ENCODE data around the gene NIP7.

NIP7 gene

DNA sequence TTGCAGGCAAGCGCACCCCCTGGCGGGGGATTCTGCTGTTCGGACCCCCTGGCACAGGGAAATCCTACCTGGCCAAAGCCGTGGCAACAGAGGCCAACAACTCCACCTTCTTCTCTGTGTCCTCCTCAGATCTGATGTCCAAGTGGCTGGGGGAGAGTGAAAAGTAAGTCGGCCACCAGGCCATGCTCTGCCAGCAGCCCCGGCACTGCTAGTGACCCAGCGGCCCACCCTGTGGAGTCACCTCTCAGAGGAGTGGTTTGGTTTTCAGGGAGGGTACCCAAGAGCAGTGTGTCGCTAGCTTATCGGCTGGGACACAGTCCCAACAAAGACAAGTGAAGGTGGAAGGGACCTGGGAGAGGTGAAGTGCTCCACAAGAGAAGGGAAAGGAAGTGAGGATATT lies 20.2 kb upstream of the NIP7 start:
- no peak for DNase-seq

DNA sequence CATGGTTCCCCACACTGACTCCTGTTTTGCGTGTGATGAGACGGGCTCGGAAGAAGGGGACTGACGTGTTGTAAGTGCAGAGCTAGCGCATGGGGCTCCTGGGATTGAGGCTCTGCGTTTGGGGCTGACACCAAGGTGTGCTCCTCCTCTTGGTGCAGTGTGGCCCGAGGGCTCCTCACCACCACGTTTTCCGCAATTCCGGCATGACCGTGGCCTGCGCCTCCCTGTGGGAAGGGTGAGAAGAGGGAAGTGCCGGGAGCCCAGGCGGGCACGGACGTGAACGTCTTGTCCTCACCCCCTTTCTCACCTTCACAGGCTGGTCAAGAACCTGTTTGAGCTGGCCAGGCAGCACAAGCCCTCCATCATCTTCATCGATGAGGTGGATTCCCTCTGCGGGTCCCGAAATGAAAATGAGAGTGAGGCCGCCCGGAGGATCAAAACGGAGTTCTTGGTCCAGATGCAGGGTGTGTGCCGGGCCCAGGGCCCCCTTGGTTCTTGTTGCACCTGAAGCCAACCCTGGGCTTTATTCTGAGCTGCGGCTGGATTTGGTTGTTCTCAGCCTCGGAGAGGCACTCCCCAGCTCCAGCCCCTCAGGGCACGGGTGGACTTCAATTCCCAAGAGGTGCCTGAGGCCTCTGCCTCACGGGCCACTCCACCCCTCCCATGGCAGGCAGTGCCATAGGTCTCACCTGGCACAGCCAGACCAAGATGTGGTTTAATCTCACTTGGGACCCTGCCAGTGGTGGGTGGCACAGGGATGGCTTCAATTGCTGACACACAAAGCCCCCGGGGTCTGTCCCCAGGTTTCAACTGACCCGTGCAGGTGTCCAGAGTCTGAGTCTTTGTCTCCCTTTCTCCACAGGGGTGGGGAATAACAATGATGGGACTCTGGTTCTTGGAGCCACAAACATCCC lies 19.5 kb upstream of the NIP7 start:
- DNase-seq, result no peak

DNA sequence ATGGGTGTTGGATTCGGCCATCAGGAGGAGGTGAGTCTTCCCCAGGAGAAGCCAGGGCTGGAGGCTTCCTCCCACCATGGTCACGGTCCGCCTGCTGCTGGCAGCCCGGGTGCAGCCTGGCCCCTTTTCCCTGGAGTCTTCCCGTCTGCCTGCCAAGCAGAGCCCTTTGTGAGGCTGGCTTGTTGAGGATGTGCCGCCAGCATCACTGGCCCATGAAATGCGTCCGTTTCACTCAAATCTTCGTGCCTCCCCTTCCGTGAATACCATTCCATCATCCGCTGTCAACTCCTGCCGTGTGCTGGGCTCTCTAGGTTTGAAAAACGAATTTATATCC lies 18.9 kb upstream of the NIP7 start:
- no peak for DNase-seq

DNA sequence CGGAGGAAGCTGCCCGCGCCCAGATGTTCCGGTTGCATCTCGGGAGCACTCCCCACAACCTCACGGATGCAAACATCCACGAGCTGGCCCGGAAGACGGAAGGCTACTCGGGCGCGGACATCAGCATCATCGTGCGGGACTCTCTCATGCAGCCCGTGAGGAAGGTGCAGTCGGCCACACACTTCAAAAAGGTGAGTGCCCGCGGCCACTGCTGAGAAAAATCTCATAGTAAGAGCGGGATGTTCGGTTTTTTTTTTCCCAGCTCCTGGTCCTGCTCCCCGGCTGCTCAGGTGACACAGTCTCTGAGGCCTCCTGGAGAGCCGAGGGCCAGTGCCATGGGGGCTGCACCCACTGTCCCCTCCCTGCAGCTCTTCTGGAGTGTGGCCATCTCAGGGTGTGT lies 18.5 kb upstream of the NIP7 start:
- DNase-seq, result no peak

DNA sequence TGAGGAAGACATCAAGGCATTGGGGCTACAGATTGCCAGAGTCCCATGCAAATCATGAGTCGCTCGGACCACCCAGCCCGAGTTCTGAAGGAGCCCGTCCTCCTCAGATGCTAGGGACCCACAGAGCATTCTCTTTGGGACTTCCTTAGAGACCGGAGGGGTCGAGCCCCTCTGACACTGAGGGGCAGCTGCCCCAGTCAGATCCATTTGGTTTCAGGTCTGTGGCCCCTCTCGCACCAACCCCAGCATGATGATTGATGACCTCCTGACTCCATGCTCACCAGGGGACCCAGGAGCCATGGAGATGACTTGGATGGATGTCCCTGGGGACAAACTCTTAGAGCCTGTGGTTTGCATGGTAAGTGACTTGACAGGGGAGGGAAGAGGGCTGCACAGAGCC lies 17.2 kb upstream of the NIP7 start:
- DNase-seq, result no peak

DNA sequence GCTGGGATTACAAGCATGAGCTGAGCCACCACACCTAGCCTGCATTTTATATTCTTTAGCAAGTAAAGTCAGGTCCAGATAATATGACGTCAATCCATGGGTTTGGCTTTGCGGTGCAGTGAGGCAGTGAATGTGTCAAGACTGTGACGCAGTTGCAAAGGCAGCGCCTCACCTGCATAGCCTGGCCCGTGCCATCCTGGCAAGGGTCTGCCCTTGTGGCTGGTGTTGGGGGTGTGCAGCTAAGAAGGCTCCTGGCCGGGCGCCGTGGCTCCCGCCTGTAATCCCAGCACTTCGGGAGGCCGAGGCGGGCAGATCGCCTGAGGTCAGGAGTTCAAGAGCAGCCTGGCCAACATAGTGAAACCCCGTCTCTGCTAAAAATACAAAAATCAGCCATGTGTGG lies 16.2 kb upstream of the NIP7 start:
- no peak for DNase-seq

DNA sequence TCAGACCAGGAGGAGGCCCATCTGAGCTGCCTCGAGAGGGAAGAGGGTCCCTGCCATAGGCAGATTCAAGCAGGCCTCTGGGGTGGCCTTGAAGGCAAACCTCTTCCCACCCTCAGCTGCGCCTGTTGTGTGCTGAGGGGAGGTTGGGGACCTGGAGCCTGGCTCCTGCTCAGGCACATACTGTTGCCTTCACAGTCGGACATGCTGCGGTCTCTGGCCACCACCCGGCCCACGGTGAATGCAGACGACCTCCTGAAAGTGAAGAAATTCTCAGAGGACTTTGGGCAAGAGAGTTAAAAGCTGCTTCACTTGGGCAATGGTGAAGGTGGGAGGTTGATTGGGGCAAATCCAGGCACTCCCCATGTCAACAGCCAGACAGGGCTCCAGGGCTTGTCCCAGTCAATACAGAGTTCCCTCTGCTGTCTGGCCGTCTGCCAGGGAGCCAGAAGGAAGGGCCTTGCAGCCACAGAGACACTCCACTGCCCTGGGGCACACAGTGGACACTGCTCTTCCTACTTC lies 15.5 kb upstream of the NIP7 start:
- DNase-seq, result no peak

DNA sequence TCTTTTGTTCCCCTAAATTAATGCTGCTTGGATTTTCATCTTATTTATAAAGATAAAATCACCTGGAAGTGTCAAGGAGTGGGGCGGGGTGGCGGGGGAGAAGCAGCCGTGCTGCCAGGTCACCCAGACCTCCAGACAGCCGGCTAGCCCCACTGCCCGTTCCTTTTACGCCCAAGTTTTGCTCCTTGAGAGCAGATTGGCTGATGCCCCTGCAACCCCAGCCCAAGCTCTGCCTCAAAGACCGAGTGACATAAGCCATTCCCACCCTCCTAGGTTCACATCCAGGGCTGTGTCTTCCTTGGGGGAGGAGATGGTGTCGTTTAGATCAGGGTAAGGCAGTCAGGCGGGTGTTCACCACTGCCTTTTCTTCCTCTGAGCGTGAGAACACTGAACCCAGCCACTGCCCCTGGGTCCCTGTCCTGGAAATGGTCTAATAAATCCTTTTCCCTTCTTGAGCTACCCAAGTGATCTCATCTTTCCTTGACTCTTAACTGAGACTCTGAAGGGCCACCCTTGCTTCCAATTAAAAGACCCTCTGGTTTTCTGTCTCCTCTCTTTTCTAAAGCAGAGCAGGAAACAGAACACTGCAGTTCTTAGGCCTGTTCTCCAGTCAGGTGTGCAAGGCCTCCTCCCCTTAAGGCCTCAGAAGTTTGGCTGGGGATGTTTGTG lies 14.9 kb upstream of the NIP7 start:
- no peak for DNase-seq

DNA sequence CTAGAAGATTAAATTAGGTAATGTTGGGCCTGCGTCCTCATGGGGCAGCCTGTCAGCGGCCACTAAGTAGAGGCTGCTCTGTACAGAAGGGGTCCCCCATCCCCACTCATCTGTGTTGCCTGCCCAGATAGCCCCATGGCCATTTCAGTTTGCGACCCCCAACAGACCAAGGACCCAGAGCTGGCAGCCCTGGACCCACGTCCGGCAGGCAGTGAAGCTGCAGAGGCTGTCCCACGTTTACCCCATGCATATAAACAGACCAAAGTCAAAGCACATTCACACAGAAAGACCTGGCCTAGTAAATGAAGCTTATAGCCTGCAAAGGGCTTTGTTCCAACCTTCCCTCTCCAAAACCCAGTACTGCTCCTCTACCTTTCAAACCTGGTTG lies 13.8 kb upstream of the NIP7 start:
- DNase-seq, result no peak

DNA sequence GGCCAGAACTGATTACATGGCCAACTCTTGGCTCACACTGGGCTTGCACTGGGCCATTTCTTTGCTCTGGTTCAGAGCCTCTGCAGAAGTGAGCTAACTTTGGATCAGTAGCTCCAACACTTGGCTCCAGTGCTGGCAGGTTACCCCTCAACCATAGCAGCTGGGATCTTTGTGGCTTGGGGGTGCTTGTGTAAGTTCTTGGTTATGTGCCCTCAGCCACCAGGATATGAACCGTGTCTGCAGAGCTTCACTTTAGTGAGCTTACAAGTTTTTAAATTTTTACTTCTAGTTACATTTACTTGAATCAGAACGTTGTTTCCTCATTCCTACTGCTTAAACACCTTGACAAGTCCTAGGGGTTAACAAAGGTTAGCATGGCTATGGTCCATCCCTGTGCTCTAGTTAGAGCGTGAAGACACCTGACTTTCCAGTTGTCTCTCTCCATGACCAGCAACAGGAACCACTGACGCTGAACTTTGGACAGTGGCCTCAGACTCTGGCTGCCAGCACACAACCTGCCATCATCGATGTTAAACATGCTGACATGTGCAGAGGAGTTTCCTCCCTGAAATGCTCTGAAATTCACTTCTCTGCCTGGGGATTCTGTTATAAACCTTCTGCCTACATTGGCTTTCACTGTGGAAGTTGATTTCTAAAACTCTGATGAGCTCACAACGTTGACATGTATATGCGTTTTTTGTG lies 13.2 kb upstream of the NIP7 start:
- no peak for DNase-seq

DNA sequence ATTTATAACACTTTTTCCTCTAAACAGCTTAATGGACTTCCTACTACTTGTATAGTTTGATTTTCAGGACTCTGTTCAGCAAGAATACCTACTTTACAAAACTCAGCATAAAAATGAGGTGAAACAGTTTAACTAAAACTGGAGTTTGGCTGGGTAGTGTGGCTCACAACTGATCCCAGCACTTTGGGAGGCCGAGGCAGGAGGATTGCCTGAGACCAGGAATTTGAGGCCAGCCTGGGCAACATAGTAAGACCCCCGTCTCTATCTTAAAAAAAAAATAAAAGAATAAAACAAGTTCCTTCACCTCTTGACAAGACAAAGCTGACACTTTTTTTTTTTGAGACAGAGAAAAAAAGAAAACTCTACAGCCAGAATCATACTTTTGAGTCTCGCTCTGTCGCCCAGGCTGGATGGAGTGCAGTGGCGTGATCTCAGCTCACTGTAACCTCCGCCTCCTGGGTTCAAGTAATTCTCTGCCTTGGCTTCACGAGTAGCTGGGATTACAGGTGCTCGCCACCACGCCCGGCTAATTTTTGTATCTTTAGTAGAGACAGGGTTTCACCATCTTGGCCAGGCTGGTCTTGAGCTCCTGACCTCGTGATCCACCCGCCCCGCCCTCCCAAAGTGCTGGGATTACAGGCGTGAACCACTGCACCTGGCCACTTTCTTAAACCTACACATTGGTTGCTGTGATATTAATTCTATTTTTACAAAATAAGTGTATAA lies 11.8 kb upstream of the NIP7 start:
- DNase-seq, result no peak

DNA sequence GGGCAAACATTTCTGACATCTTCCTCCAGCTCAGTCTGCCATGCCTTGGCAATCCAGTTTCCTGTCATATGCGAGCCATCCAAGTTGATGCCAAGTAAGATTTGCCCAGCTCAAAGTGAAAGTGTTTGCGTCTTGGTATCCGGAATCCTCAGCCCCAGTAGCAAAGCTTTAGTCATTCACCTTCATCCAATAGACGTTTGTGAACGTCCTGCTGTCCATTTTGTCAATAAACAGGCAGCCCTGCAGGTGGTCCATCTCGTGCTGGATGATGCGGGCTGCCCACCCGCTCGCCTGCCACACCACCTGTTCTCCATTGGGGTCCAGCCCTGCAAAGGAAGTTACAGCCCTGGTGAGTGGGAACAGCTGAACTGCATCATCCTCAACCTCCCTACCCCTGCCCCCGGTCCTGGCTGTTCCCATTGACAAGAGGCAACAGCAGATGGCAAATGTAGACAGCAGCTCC lies 10.7 kb upstream of the NIP7 start:
- peak; percentile 34 for DNase-seq

DNA sequence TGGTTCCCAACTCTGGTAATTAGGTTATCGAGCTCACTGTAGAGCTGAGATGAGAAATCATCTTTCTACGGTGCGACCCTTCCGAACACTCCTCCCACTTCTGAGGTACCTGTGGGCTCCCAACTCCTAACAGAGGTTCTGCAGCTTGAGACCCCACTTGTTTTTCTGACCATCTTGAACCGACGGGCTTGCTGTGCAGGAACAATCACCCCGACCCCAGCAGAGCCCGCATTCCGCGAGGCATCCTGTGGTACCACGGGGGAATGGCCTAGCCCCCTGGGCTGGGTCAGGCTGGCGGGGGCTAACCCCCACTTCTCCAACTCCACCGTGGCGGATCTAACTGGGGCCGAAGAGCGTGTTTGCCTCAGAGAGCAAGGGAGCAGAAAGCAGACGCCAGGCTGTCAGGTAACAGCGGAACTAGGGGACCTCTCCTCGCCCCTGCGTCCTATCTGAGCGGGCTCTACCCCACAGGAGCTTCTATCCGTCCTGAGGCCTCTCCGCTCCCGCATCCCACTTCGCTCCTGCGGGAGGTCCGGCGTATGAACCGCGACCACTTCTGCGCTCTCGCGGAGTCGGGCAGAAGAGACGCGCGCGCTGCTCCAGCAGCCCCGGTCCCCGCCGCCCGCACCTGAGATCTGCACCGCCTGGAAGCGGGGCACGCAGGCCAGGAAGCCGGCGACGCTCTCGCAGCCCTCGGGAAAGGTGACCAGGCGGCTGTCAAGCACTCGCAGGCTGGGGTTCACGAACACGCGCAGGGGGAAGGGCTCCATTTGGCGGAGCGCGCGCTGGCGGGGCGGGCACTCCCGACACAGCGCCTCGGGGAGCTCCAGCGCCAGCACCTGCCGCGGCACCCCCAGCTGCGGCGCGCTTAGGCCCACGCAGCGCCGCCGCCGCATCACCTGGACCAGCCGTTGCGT lies 9.9 kb upstream of the NIP7 start:
- no peak for DNase-seq

DNA sequence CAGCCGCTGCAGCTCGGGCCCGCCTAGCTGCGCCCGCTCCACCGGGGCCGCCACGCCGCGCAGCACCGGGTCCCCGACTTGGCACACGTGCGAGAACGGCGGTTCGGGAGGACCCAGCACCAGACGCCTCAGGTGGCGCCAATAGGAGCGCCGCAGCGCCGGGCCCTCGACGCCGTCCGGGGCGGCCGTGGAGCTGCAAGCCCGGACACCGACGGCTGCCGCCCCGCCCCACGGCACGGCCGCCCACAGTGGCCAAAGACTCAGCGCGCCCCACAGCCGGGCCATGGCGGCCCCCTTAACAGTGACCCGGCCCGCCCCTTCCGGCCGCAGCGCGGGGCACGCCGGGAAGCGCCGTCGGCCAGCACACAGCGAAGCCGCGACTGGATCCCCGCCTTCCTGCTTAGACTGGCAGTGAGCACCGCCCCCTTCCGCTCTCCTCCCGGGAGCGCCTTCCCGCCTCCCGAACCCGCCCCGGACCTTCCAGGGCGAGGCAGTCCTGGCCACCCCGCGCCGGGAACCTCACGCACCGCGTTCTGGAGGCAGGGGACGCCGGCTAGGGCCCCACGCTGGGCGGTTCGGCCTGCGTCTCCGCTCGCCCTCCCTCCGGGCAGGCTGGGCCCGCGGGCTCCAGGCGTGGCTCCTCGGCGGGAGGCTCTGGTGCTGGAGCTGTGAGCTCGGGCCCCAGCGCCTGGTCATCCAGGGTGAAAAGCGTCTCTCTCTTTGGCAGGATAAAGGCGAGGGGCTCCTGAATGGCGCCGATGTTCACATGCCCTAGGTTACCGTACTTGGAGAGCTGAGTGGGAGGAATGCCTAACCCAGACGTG lies 9.1 kb upstream of the NIP7 start, which contains the start of gene PDF:
TSS of gene PDF (minus strand) at position 303 of the 824 bp plus-strand sequence. CDS start at position 285, 18 bp downstream.
- peak; percentile 95 for DNase-seq

DNA sequence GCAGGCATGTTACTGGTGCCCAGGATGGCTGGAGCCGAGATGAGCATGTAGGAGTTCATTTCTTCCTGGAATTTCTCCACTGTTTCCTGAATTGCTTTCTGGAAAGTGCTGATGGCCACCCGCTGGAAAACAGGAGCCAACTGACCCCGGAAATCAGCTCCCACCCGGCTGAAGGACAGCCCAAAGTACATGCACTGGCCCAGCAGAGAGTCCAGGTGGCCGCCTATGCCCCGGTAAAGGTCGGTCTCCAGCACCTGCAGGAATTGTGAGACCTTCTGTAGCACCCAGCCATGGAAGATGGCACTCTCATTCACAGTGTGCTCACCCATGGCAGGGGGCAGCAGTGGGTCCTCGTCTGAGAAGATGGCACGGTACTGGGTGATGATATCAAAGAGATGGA lies 4.9 kb upstream of the NIP7 start:
- no peak for DNase-seq

DNA sequence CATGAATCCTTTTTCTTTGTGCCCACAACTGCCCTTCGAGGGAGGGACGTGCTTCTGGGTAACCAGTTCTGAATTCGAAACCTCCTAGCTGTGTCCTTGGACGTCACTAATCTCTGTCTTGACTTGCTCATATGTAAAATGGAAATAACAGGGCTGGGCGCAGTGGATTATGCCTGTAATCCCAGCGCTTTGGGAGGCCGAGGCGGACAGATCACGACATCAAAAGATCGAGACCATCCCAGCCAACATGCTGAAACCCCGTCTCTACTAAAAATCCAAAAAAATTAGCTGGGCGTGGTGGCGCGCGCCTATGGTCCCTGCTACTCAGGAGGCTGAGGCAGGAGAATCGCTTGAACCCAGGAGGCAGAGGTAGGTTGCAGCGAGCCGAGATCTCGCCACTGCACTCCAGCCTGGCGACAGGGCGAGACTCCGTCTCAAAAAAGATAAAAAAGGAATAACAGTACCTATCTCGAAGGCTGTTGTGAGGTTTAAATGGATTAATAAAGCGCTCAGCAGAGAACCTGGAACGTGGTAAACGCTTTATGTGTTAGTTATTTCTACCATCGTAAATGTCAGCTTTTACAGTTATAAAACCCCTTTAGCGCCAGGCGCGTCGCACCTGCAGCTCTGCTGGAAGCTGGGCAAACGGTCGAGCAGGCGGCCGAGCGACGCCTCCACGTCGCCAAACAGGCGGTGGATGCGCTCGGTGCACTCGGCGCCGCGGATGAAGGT lies 849 bp upstream of the NIP7 start:
- DNase-seq, result no peak

DNA sequence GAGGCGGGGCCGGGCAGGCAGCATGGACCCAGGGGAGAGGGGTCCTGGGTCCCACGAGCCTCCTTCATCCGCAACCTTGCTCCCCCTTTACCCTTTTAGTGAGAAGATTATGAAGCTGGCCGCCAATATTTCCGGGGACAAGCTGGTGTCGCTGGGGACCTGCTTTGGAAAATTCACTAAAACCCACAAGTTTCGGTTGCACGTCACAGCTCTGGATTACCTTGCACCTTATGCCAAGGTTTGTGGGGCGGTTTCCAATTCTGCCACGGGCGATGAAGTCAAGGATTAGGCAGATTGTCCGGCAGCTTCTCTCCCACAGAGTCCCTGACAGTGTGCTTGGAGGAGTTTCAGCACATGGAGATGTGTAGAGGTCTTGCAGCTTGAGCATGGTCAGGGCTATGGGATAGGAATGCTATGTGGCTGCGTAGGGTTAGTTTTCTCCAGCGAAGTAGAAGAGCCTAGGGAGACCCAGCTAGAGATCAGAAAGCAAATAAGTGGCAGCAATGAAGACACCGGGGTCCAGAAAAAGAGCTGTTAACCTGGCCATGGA lies 598 bp downstream of the NIP7 start:
- DNase-seq, result no peak

DNA sequence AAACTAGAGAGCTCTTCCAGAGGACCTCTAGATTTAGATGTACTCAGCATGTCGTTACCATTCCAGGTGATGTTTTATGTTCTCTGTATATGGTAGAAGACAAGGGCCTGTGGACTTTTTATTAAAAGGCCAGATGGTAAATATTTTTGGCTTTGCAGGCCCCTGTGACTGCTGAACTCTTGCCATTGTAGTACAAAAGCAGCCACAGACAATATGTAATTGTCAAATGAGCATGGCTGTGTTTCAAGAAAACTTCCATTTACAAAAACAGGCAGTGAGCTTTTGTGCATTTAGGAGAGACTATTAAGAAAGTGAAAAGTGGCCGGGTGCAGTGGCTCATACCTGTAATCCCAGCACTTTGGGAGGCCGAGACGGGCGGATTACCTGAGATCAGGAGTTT lies 4.6 kb downstream of the NIP7 start:
- DNase-seq, result no peak

DNA sequence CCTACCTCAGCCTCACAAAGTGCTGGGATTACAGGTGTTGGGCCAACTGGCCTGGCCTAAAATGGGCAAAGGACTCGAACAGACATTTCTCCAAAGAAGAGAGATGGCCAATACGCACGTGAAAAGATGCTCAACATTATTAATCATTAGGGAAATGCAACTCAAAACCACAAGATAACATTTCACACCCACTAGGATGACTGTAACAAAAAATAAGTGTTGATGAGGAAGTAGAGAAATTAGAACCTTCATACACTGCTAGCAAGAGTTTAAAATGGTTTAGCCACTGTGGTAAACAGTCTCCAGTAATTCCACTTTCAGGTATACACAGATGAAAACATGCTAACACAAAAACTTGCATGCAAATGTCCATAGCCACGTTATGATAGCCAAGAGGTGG lies 6.4 kb downstream of the NIP7 start:
- DNase-seq, result no peak

DNA sequence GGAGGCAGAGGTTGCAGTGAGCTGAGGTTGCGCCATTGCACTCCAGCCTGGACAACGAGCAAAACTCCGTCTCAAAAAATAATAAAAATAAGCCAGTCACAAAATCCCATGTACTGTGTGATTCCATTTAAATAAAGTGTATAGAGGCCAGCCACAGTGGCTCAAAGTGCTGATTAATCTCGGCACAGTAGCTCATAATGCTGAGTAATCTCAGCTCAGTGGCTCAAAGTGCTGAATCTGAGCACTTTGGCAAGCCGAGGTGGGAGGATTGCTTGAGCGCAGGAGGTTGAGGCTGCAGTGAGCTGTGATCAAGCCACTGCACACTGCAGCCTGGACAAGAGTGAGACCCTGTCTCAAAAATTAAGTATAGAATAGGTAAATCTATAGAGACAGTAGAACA lies 7.1 kb downstream of the NIP7 start:
- DNase-seq, result no peak

All from HCEC 1CT (cell line).